GM19240 (cell line): ENCODE measurements around the gene PPP1R36.
"Not testable (repeated sequence)": the region's sequence is repeated elsewhere in the genome, so short reads cannot be mapped to it uniquely, and the experiment has no call there.

ENCODE experiments used
- DNase-seq: peaks from one replicate; pipeline ENCODE4 v3.0.0; 2011; ENCODE audit warnings: low spot score; ENCODE audit not compliant: insufficient read length

Gene PPP1R36

GRCh38 chr14:64566651-64567122 lies 16.9 kb downstream of the PPP1R36 start:
- no peak for DNase-seq

- no peak for DNase-seq
Measured at GRCh38 chr14:64569138-64569631, 19.4 kb downstream of the PPP1R36 start.

- DNase-seq = not testable (repeated sequence)
Measured at GRCh38 chr14:64569646-64570045, 19.9 kb downstream of the PPP1R36 start.

- no peak for DNase-seq
Measured at GRCh38 chr14:64572386-64573104, 22.8 kb downstream of the PPP1R36 start.

- DNase-seq = no peak
Measured at GRCh38 chr14:64573109-64573508, 23.3 kb downstream of the PPP1R36 start.

- no peak for DNase-seq
Measured at GRCh38 chr14:64574371-64575107, 24.8 kb downstream of the PPP1R36 start.

GRCh38 chr14:64577211-64577610 lies 27.4 kb downstream of the PPP1R36 start:
- DNase-seq = no peak

- DNase-seq = no peak
Measured at GRCh38 chr14:64580467-64580866, 30.7 kb downstream of the PPP1R36 start.

- no peak for DNase-seq
Measured at GRCh38 chr14:64581363-64581762, 31.6 kb downstream of the PPP1R36 start.

- DNase-seq = no peak
Measured at GRCh38 chr14:64581817-64582216, 32.1 kb downstream of the PPP1R36 start.

- DNase-seq = no peak
Measured at GRCh38 chr14:64584190-64584589, 34.4 kb downstream of the PPP1R36 start.

GRCh38 chr14:64591809-64592208 lies 42.0 kb downstream of the PPP1R36 start:
- DNase-seq = no peak

- no peak for DNase-seq
Measured at GRCh38 chr14:64594438-64594837, 44.7 kb downstream of the PPP1R36 start.

GRCh38 chr14:64598404-64598803 lies 48.6 kb downstream of the PPP1R36 start:
- DNase-seq = no peak

GRCh38 chr14:64601571-64601970 lies 51.8 kb downstream of the PPP1R36 start:
- no peak for DNase-seq

- no peak for DNase-seq
Measured at GRCh38 chr14:64602826-64603225, 53.1 kb downstream of the PPP1R36 start.

GRCh38 chr14:64604001-64604400 lies 54.2 kb downstream of the PPP1R36 start:
- no peak for DNase-seq

GRCh38 chr14:64604881-64605280 lies 55.1 kb downstream of the PPP1R36 start:
- DNase-seq = no peak

GRCh38 chr14:64605926-64606685 lies 56.3 kb downstream of the PPP1R36 start:
- no peak for DNase-seq

GRCh38 chr14:64610049-64610746 lies 60.4 kb downstream of the PPP1R36 start:
- DNase-seq = no peak

- DNase-seq = no peak
Measured at GRCh38 chr14:64611358-64612020, 61.7 kb downstream of the PPP1R36 start.
